ENCODE results near the gene ALDH6A1. TPM values are rescaled to one million over a fixed set of nuclear protein-coding genes. Genes with fewer than 3 reads are reported as not detected.
A peak's percentile ranks its signal among the peaks of the same experiment; 100 is the strongest.

ALDH6A1 gene
- total RNA-seq, 1 experiment from 2014 or later = 11.0 TPM

DNA sequence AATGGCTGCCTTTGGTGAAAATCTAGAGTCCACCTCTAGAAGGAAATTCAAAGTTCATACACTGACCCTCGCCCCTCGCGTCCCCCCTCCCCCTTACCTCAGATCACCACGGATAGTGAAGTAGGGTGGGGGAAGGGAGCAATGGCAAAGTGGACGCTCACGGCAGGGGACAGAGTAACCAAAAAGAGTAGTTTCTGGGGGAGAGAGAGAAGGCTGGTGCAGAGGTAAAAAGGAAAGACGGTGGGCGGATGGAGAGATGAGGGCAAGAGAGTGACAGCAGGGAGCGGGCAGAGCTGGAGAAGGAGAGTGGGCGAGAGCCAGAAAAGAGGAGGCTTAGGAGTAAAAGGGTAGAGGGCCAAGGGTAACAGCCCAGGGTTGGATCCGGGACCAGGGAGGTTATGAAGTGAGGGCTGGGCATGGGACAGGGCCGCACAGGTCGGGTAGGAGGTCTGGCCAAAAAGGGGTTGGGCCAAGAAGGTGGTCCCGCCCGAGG is 423 bp downstream of the ALDH6A1 start:
- CTCF ChIA-PET = no interaction called here
- no TSS peak for BruUV-seq (replicated peaks)
- intact Hi-C loops (cut with micrococcal nuclease; ENCODE audit: unreplicated experiment) = no loop called here
- POLR2A ChIA-PET (ENCODE audit: low non-redundant PET) = no interaction called here
- TF ChIP-seq, protein P1, sequence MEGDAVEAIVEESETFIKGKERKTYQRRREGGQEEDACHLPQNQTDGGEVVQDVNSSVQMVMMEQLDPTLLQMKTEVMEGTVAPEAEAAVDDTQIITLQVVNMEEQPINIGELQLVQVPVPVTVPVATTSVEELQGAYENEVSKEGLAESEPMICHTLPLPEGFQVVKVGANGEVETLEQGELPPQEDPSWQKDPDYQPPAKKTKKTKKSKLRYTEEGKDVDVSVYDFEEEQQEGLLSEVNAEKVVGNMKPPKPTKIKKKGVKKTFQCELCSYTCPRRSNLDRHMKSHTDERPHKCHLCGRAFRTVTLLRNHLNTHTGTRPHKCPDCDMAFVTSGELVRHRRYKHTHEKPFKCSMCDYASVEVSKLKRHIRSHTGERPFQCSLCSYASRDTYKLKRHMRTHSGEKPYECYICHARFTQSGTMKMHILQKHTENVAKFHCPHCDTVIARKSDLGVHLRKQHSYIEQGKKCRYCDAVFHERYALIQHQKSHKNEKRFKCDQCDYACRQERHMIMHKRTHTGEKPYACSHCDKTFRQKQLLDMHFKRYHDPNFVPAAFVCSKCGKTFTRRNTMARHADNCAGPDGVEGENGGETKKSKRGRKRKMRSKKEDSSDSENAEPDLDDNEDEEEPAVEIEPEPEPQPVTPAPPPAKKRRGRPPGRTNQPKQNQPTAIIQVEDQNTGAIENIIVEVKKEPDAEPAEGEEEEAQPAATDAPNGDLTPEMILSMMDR (conservative IDR thresholded peaks at IDR 0.05; ENCODE audit: low read depth, low read length) = no peak
- no peak for TF ChIP-seq EZH2 (IDR thresholded peaks at IDR 0.05; ENCODE audit: borderline replicate concordance, low read depth, low read length, poor library complexity, severe bottlenecking)
- no peak for DNase-seq (ENCODE audit: low spot score)
- Histone ChIP-seq H3K27me3 (replicated peaks; ENCODE audit: insufficient read depth, low read depth, low read length, poor library complexity) (no peaks in the 10 kb centered on the region), H3K4me1 (ENCODE audit: insufficient read depth, low read length, poor library complexity, severe bottlenecking) (peaks cover 8% of the 10 kb centered on the region), H3K27ac (ENCODE audit: low read depth, low read length, poor library complexity, severe bottlenecking) (peak overlapping the region; percentile 81), H3K4me3 (ENCODE audit: low read depth, low read length, poor library complexity, severe bottlenecking) (peak overlapping the region; percentile 73), H3K36me3 (ENCODE audit: insufficient read depth, low read length, poor library complexity, severe bottlenecking) (no peaks in the 10 kb centered on the region), H3K9me3 (ENCODE audit: low read depth, low read length, poor library complexity, severe bottlenecking) (no peaks in the 10 kb centered on the region)

DNA sequence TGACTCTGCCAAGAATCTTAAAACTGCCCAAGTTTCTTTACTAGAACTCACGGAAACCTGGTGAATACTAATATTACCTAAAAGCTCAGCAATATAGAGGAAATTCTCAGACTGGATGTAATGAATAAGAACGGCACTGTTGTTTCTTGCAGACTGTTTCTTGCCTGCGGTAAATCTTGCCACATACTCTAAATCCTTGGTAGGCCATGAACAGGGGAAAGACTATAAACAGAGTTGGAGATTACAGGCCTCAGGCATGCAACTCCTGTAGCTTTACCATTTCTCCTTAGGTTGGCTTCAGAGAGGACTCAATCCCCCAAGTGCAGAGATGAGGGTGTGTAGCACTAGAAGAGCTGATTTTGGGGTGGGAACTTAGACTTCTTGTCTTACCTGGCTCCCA is 1.1 kb downstream of the ALDH6A1 start:
- BruUV-seq (replicated peaks) = no TSS peak
- Histone ChIP-seq H3K4me3 (ENCODE audit: low read depth, low read length, poor library complexity, severe bottlenecking) (peak overlapping the region; percentile 73), H3K9me3 (ENCODE audit: low read depth, low read length, poor library complexity, severe bottlenecking) (no peaks in the 10 kb centered on the region), H3K27ac (ENCODE audit: low read depth, low read length, poor library complexity, severe bottlenecking) (peak overlapping the region; percentile 81), H3K27me3 (replicated peaks; ENCODE audit: insufficient read depth, low read depth, low read length, poor library complexity) (no peaks in the 10 kb centered on the region), H3K4me1 (ENCODE audit: insufficient read depth, low read length, poor library complexity, severe bottlenecking) (peaks cover 8% of the 10 kb centered on the region), H3K36me3 (ENCODE audit: insufficient read depth, low read length, poor library complexity, severe bottlenecking) (no peaks in the 10 kb centered on the region)
- DNase-seq (ENCODE audit: low spot score) = no peak
- TF ChIP-seq EZH2 (IDR thresholded peaks at IDR 0.05; ENCODE audit: borderline replicate concordance, low read depth, low read length, poor library complexity, severe bottlenecking) = no peak
- TF ChIP-seq, protein P1 (conservative IDR thresholded peaks at IDR 0.05; ENCODE audit: low read depth, low read length) = no peak
- intact Hi-C loops (cut with micrococcal nuclease; ENCODE audit: unreplicated experiment) = no loop called here
- POLR2A ChIA-PET (ENCODE audit: low non-redundant PET) = no interaction called here
- CTCF ChIA-PET = no interaction called here

DNA sequence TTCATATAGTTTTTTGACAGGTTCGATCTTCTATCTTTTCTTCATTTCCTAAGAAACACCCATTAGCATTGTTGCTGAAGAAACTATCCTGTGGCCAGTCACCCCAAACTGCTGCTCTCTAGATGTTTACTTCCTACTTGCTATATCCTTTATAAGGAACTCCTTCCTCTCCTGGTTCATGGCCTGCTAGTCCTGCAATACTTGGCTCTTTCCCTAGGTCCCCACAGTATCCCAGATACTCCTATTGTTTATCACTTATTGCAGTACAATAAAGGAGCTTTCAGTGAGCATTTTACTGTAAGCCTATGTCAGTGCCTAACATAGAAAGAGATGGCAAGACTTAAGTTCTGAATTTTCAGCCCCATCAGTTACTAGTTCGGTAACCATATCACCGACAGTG is 2.8 kb downstream of the ALDH6A1 start:
- intact Hi-C loops (cut with micrococcal nuclease; ENCODE audit: unreplicated experiment) = no loop called here
- ChIA-PET POLR2A (ENCODE audit: low non-redundant PET) (interaction anchor here (0.6 kb wide), 1 partner anchor 1068 kb away, joined by 11 read pairs; no protein-coding TSS in a partner anchor), CTCF (no interaction called here)
- no peak for DNase-seq (ENCODE audit: low spot score)
- Histone ChIP-seq H3K4me3 (ENCODE audit: low read depth, low read length, poor library complexity, severe bottlenecking) (no peak overlapping the region), H3K9me3 (ENCODE audit: low read depth, low read length, poor library complexity, severe bottlenecking) (no peaks in the 10 kb centered on the region), H3K27me3 (replicated peaks; ENCODE audit: insufficient read depth, low read depth, low read length, poor library complexity) (no peaks in the 10 kb centered on the region), H3K27ac (ENCODE audit: low read depth, low read length, poor library complexity, severe bottlenecking) (no peak overlapping the region), H3K4me1 (ENCODE audit: insufficient read depth, low read length, poor library complexity, severe bottlenecking) (peaks cover 8% of the 10 kb centered on the region), H3K36me3 (ENCODE audit: insufficient read depth, low read length, poor library complexity, severe bottlenecking) (no peaks in the 10 kb centered on the region)
- no TSS peak for BruUV-seq (replicated peaks)
- TF ChIP-seq, protein P1 (conservative IDR thresholded peaks at IDR 0.05; ENCODE audit: low read depth, low read length) = no peak
- no peak for TF ChIP-seq EZH2 (IDR thresholded peaks at IDR 0.05; ENCODE audit: borderline replicate concordance, low read depth, low read length, poor library complexity, severe bottlenecking)
